NK-92 treated with Interleukin-12 subunit alpha and Interleukin-12 subunit beta, amount 100 ng/mL, for 24 hours (cell line): ENCODE data around the gene IZUMO1R.
"Not testable (repeated sequence)": the region's sequence is repeated elsewhere in the genome, so short reads cannot be mapped to it uniquely, and the experiment has no call there.

ENCODE experiments used
- DNase-seq: peaks from one replicate; lab custom pipeline; 2025; lab: John Stamatoyannopoulos, UW

The IZUMO1R gene

DNA sequence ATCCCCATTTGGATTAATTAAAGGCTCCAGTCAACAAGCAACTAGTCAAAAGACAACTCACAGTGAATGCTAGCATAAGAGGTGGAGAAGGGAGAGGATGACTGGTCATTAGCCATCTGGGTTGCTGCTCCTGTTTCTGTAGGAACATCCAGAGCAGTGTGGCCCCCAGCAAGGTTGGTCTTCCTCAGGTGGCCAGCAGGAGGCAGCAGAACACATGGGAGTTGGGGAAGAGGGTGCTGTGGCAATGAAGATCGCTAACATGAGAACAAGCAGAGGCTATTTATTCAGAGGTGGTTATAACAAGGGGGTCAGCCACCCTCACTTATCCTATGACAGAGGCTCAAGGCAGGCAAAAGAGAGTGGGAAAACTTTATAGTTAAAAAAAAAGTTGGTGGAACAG, 21.3 kb downstream of the IZUMO1R start:
- peak; percentile 5 for DNase-seq

DNA sequence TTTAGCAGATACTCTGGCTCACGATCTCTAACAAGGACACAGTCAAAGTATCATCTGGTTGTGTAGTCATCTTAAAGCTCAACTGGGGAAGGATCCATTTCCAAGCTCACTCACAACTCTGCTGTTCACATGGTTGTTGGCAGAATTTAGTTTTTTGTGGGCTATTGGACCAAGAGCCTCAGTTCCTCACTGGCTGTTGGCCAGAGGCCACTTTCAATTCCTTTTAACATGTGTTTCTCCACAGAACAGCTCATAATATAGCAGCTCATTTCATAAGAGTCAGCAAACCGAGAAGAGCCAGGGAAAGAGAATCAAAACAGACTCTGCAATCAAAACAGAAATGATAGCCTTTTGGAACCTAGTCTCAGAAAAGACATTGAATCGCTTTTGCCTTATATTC, 22.6 kb downstream of the IZUMO1R start:
- no peak for DNase-seq

DNA sequence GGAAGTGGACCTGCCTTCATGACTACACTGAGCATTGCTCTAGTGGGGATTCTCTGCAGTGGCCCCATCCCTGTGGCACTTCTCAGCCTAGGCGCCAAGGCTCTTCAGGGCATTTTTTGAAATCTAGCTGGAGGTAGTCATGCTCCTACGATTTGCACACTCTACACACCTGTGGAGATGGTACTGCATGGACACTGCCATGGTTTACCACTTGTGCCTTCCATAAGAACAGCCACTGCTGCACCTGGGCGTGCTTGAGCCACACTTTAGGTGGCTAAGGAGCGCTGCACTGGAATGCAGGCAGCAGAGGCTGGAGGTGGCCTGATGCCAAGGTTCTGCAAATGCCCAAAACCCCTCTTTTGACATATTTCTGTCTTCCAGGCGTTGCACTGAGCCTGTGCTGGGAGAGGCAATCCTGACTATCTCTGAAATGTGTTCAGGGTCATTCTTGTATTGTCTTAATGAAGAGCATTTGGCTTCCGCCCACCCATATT, 24.3 kb downstream of the IZUMO1R start:
- DNase-seq, result no peak

DNA sequence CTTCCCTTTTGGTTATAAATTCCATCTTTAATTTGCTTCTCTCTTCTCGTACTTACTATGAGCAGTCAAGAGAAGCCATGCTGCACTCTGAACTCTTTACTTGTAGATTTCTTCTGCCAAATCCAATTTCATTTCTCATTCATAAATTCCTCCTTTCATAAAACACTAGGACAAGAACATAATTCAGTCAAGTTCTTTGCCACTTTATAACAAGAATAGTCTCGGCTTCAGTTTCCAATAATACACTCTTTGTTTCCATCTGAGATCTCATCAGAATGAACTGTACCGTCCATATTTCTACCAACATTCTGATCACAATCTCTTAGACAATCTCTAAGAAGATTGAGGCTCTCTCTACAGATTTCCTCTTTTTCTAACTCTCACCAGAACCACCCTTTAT, 25.1 kb downstream of the IZUMO1R start:
- no peak for DNase-seq

DNA sequence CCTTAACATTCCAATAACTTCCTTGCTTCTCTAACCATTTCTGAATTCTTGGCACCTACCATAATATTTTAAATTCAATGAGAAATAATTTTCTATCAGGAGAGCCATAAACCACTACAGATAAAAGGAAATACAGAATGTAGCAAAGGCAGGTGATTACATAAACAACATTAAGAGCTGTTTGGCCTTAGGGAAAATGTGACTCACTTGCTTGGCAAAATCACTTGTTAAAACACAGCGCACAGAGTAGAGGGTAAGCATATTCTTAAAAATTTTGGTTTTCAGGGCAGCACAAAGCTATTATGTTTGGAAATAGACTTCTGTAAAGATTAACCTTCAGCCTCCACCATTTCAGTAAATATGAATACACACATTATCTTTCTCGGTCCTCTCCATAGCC, 26.4 kb downstream of the IZUMO1R start:
- DNase-seq, result no peak

DNA sequence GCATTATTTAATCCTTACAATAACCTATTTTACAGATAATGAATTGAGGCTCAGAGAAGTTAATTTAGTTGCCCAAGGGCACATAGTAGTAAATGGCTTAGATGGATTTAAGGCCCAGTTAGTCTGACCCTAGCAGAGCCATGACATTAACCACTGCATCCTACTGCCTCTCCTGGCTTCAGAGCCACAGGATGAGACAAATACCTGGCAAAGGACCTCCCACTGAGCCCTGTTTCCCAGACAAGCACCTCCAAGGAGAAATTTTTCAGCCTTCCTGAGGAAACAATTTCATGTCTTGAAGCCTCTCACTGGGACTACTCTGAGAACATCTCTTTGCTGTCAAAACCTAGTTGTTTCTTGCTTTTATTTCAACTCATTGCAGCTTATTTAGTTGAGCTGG, 28.4 kb downstream of the IZUMO1R start:
- no peak for DNase-seq

DNA sequence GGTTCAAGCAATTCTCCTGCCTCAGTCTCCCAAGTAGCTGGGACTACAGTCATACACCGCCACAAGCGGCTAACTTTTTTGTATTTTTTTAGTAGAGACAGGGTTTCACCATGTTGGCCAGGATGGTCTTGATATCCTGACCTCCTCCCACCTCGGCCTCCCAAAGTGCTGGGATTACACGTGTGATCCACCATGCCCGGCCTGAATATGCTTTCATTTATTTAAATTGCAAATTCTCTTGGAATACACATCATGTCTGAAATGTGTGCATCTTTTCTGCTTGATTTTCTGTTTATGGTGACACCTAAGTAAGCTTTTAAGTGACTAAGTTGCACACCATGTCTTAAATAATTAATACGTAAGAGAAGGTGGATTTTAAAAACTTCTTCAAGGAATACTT, 31.7 kb downstream of the IZUMO1R start:
- DNase-seq, result no peak

DNA sequence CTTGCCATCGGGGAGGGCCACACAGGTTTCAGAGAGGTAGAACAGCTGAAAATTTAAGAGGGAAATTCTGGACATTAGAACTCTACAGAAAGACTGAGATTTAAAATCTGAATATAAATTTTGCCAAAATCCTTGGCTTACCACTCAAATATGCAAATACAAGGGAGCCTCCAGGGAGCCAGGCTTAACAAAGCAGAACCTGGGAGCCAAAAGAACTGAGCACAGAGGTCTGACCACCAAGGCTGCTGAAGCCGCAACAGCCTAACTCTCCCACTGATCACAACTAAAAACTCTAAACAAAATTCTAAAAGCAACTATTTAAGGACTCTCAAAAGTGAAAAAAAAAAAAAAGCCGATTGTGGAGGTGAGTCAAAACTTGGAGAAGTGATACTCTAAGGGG, 34.3 kb downstream of the IZUMO1R start:
- no peak for DNase-seq

DNA sequence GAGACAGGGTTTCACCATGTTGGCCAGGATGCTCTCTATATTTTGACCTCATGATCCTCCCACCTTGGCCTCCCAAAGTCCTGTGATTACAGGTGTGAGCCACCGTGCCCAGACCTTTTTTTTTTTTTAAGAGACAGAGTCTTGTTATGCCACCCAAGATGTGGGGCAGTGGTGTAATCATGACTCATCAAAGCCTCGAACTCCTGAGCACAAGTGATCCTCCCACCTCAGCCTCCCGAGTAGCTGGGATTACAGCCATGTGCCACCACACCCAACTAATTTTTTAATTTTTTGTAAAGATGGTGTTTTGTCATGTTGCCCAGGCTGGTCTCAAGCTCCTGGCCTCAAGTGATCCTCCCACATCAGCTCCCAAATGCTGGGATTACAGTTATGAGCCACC, 37.9 kb downstream of the IZUMO1R start:
- no peak for DNase-seq

DNA sequence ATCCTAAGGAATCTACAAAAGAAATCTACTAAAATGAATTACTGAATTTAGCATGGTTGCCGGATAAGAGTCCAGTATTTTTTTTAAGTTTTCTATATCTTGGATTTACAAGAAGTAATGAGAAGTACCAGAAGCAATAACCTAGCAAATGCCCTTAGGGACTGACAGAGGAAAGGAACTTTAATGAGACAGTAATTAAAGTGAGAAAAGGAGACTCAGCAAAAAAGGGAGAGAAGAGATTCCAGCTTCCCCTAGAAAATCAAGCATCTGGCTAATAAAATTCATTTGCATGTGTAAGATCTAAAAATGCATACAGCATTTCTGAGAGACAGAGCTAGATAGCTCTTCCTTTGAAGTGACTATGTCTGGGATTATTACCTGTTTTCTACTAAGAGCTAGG, 39.1 kb downstream of the IZUMO1R start:
- no peak for DNase-seq

DNA sequence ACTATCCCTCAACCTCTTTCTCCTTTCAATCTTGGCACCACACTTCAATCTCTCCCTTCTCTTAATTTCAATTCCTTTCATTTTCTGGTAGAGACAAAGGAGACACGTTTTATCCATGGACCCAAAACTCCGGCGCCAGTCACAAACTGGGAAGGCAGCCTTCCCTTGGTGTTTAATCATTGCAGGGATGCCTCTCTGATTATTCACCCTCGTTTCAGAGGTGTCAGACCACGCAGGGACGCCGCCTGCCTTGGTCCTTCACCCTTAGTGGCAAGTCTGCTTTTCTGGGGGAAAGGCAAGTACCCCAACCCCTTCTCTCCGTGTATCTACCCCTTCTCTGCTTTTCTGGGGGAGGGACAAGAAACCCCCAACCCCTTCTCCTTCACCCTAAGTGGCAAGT, 41.9 kb downstream of the IZUMO1R start:
- DNase-seq, result not testable (repeated sequence)

DNA sequence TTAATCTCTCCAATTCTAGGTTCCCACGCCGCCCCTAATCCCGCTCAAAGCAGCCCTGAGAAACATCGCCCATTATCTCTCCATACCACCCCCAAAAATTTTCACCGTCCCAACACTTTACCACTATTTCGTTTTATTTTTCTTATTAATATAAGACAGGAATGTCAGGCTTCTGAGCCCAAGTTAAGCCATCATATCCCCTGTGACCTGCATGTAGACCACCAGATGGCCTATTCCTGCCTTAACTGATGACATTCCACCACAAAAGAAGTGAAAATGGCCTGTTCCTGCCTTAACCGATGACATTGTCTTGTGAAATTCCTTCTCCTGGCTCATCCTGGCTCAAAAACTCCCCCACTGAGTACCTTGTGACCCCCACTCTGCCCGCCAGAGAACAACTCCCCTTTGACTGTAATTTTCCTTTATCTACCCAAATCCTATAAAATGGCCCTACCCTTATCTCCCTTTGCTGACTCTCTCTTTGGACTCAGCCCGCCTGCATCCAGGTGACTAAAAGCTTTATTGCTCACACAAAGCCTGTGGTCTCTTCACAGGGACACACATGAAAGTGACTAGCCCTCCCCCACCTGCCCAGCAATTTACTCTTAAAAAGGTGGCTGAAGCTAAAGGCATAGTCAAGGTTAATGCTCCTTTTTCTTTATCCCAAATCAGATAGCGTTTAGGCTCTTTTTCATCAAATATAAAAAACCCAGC, 46.6 kb downstream of the IZUMO1R start:
- not testable (repeated sequence) for DNase-seq
